ENCODE data around the gene THEMIS2.

Gene THEMIS2

DNA sequence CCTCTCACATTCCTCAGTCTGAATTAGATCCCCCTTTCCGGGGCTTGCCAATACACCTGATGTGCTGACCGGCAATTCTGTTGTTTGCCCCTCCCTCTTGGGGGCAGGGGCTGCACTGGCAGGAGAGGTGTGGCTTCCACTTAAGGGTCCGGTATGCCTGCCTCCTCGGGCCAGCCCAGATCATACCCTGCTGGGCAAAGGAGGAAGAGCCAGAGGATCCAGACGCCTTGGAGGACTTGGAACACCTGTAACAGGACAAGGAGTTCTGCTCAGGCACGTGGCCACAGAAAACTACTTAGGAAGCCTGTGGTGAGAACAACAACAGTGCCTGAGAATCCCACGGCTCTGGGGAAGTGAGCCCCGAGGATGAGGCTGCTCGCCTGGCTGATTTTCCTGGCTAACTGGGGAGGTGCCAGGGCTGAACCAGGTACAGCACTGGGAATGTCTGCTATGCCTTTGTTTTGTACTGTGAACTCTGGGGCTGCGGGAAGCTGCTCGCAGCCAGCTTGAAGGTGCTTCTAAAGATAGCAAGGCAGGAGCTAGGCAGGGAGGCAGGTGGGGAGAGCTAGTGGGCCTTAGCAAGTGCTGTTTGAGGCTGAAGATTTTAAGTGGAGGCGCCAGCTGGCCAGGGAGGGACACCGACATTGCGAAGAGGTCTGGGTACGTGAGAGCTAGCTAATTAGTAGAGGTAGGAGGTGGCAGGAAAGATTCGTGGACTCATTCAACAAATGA lies 62.6 kb downstream of the THEMIS2 start, which contains the start of gene SMPDL3B:
Gene SMPDL3B (plus strand): TSS at position 183 of the 732 bp plus-strand sequence. CDS start 184 bp downstream, at position 367.
- H3K4me3 ChIP-seq (ENCODE audit: low read depth, low read length), result peak within 1 kb of the TSS; percentile 78
- peak; percentile 82 for DNase-seq (ENCODE audit: low read depth)
- peak; percentile 18; the same call in 1 of the 2 replicates for TF ChIP-seq CTCF (IDR thresholded peaks at IDR 0.05; ENCODE audit: control insufficient read depth, extremely low read depth, insufficient read depth)

GRCh38 chr1:27935721-27936120 lies 63.4 kb downstream of the THEMIS2 start:
- peak overlapping the region; percentile 78 for H3K4me3 ChIP-seq (ENCODE audit: low read depth, low read length)
- no peak for DNase-seq (ENCODE audit: low read depth)
- TF ChIP-seq CTCF (IDR thresholded peaks at IDR 0.05; ENCODE audit: control insufficient read depth, extremely low read depth, insufficient read depth), result no peak
